Measurements from ENCODE around the gene RPS18. TPM values are rescaled to one million over a fixed set of nuclear protein-coding genes. Genes with fewer than 3 reads are reported as not detected.
"Not testable (repeated sequence)": the region's sequence is repeated elsewhere in the genome, so short reads cannot be mapped to it uniquely, and the experiment has no call there.

RPS18 gene
- total RNA-seq (1,000 to 10,000 TPM; 3,797 to 3,852 TPM), polyA plus RNA-seq (7,106 TPM)

DNA sequence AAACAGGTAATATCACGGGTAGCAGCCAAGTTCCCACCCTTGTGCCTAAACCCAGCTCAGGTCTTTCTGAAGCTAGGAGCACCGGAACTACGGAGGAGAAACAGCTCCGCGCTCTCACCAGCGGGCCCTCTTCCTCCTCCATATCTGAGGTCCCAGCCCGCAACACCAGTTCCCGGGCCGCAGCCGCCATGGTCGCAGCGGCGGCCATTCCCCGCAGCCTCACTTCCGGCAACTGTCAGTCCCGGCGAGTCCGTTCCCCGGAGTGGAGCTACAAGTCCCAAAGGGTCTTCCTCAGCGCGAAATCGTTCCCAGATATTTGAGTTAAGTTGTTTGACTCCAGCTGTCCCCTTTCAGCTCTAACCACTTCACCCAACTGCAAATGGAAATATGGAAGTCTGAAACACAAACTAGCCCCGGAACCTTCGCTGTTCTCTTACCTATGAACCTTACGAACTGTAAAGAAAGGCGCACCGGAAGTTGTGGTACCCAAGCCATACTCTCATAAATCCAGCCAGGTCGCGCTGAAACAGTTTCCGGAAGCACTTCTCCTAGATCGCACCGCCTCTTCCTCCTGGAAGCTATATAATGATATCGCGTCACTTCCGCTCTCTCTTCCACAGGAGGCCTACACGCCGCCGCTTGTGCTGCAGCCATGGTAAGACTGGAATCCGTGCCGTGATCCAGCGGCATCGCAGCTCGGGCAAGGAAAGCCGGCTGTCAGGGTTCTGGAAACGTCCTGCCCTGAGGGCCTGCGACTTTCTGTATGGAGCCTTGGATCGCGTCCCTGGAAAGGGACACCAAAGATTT is at the start of gene RPS18, which contains the start of gene VPS52:
Gene RPS18, plus strand, starts transcription at position 608 of the 807 bp plus-strand sequence. Its CDS starts 45 bp downstream, at position 653.
Gene VPS52, minus strand, starts transcription at position 409 of the 807 bp plus-strand sequence. Its CDS starts 201 bp downstream, at position 208.
- Histone ChIP-seq H3K36me3 (ENCODE audit: insufficient read depth, low read length) (peaks cover 51% of the 10 kb centered on the region), H3K27ac (ENCODE audit: low read depth, low read length) (peak within 1 kb of the TSS; percentile 92), H3K4me1 (ENCODE audit: insufficient read depth, low read length) (peaks cover 49% of the 10 kb centered on the region), H3K9me3 (ENCODE audit: low read length) (no peaks in the 10 kb centered on the region), H3K4me3 (ENCODE audit: low read length) (peak within 1 kb of the TSS; percentile 79), H3K27me3 (ENCODE audit: insufficient read depth, low read length, poor library complexity, severe bottlenecking) (no peaks in the 10 kb centered on the region)
- Mint-ChIP-seq H3K9me3 (no peaks in the 10 kb centered on the region), H3K4me1 (peaks cover 61 to 75% (median 73%) of the 10 kb centered on the region in 3 donors), H3K4me3 (peak within 1 kb of the TSS; percentile 98 to 100 (median 99)), H3K36me3 (peaks cover 0 to 88% (median 21%) of the 10 kb centered on the region in 3 donors), H3K27ac (peak within 1 kb of the TSS; percentile 98 to 100 (median 99)), H3K27me3 (no peaks in the 10 kb centered on the region)
- ChIA-PET CTCF (interaction anchor here (1.0 to 4.6 kb wide), 14 partner anchors 9 to 298 kb away, joined by 3 to 33 read pairs (median 4); partner anchors contain the start of genes PFDN6, WDR46 and ZBTB22), POLR2A (interaction anchor here (0.6 to 3.4 kb wide), 19 partner anchors 11 to 308 kb away, joined by 3 to 43 read pairs (median 4); partner anchors contain the start of genes BAK1, CUTA, PFDN6 and RGL2)
- DNase-seq: peak; percentile 83 to 97 (median 94)

DNA sequence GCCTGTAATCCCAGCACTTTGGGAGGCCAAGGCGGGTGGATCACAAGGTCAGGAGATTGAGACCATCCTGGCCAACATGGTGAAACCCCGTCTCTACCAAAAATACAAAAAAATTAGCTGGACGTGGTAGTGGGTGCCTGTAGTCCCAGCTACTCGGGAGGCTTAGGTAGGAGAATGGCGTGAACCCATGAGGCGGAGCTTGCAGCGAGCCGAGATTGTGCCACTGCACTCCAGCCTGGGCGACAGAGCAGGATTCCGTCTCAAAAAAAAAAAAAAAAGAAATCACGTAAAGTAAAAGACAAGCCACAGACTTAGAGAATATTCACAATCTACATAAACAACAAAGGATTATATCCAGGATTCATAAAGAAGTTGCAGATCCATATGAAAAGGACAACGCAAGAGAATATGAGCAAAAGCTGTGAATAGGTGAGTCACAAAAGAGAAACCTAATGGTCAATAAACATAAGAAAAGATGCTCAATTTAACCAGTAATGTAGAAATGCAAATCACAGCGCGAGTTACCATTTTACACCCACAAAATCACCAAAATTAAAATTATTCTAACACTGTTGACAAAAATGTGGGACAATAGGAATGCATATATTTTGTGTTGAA is 45.3 kb upstream of the RPS18 start:
- H3K4me1 Mint-ChIP-seq; H3K27ac ChIP-seq (ENCODE audit: low read depth, low read length); H3K27ac Mint-ChIP-seq; H3K27me3 ChIP-seq (ENCODE audit: insufficient read depth, low read length, poor library complexity, severe bottlenecking); H3K9me3 Mint-ChIP-seq; H3K36me3 Mint-ChIP-seq; H3K36me3 ChIP-seq (ENCODE audit: insufficient read depth, low read length); H3K4me3 ChIP-seq (ENCODE audit: low read length); H3K4me1 ChIP-seq (ENCODE audit: insufficient read depth, low read length); H3K4me3 Mint-ChIP-seq; DNase-seq; H3K9me3 ChIP-seq (ENCODE audit: low read length); CTCF ChIA-PET: not testable (repeated sequence)
- peaks cover 15 to 48% of the 10 kb centered on the region in 2 donors for H3K27me3 Mint-ChIP-seq
- POLR2A ChIA-PET: interaction anchor here (0.7 kb wide), 1 partner anchor 23 kb away, joined by 4 read pairs; no protein-coding TSS in a partner anchor

DNA sequence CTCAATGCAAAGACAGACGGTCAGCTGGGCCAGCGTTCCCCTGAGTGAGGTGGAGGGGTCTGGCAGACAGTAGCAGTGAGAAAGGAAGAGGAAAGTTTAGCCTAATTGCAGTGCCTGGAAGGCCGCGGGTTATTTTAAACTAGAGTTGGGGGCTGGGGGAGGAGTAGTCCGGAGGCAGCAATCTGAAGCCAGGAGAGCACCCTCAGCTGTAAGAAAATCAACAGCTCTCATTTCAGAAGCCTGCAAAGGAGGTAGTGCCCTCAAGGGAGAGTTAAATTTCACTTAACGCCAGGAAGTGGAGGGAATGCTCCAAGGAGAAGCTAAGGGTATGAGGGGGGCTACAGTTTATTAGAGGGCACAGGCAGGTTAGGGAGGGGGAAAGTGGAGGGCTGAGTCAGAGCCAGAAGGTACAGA is 36.6 kb upstream of the RPS18 start:
- Mint-ChIP-seq H3K36me3 (peaks cover 0 to 7% (median 0%) of the 10 kb centered on the region in 3 donors), H3K27me3 (peaks cover 21 to 49% of the 10 kb centered on the region in 2 donors), H3K9me3 (no peaks in the 10 kb centered on the region), H3K4me1 (no peaks in the 10 kb centered on the region), H3K4me3 (no peak overlapping the region), H3K27ac (no peak overlapping the region)
- Histone ChIP-seq H3K9me3 (ENCODE audit: low read length) (no peaks in the 10 kb centered on the region), H3K4me1 (ENCODE audit: insufficient read depth, low read length) (no peaks in the 10 kb centered on the region), H3K4me3 (ENCODE audit: low read length) (no peak overlapping the region), H3K27ac (ENCODE audit: low read depth, low read length) (no peak overlapping the region), H3K36me3 (ENCODE audit: insufficient read depth, low read length) (no peaks in the 10 kb centered on the region), H3K27me3 (ENCODE audit: insufficient read depth, low read length, poor library complexity, severe bottlenecking) (peaks cover 14% of the 10 kb centered on the region)
- no peak for DNase-seq
- ChIA-PET CTCF (interaction anchor here (1.4 kb wide), 1 partner anchor 13 kb away, joined by 5 read pairs; no protein-coding TSS in a partner anchor), POLR2A (no interaction called here)

DNA sequence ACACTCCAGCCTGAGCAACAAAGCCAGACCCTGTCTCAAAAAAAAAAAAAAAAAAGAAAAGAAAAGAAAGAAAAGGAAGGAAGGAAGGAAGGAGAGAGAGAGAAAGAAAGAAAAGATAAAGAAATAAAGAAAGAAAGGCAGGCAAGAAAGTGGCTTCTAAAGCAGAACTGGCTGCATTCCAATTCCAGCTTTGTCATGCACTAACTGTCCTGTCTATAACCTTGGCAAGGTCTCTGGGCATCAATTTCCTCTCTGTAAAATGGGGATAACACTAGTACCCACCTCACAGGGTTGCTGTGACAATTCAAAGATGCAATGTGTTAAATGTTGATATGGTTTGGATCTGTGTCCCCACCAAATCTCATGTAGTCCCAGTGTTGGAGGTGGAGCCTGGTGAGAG is 35.5 kb upstream of the RPS18 start:
- POLR2A ChIA-PET: interaction anchor here (0.6 kb wide), 2 partner anchors 255 to 265 kb away, joined by 3 read pairs; no protein-coding TSS in a partner anchor
- H3K27me3 Mint-ChIP-seq: peaks cover 20 to 50% of the 10 kb centered on the region in 2 donors

DNA sequence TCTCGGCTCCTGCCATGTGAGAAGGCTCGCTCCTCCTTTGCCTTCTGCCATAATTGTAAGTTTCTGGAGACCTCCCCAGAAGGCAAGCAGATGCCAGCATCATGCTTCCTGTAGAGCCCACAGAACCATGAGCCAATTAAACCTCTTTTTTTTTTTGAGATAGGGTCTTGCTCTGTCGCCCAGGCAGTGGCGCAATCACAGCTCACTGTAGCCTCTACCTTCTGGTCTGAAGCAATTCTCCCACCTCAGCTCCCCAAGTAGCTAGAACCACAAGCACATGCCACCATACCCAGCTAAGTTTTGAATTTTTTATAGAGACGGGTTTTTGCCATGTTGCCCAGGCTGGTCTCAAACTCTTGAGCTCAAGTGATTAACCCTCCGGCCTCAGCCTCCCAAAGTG is 35.0 kb upstream of the RPS18 start:
- Histone ChIP-seq H3K4me1 (ENCODE audit: insufficient read depth, low read length) (no peaks in the 10 kb centered on the region), H3K27ac (ENCODE audit: low read depth, low read length) (no peak overlapping the region), H3K9me3 (ENCODE audit: low read length) (no peaks in the 10 kb centered on the region), H3K36me3 (ENCODE audit: insufficient read depth, low read length) (no peaks in the 10 kb centered on the region), H3K27me3 (ENCODE audit: insufficient read depth, low read length, poor library complexity, severe bottlenecking) (peaks cover 8% of the 10 kb centered on the region), H3K4me3 (ENCODE audit: low read length) (no peak overlapping the region)
- Mint-ChIP-seq H3K9me3 (no peaks in the 10 kb centered on the region), H3K36me3 (peaks cover 0 to 7% (median 0%) of the 10 kb centered on the region in 3 donors), H3K27me3 (peaks cover 16 to 48% of the 10 kb centered on the region in 2 donors), H3K4me1 (peaks cover 1 to 3% (median 3%) of the 10 kb centered on the region in 3 donors), H3K27ac (no peak overlapping the region), H3K4me3 (no peak overlapping the region)
- CTCF ChIA-PET: interaction anchor here (1.3 kb wide), 1 partner anchor 40 kb away, joined by 3 read pairs; no protein-coding TSS in a partner anchor
- DNase-seq: no peak
- POLR2A ChIA-PET: no interaction called here

More for the DNA sequence above, 35.5 kb upstream of the RPS18 start:
- Mint-ChIP-seq H3K4me3 (no peak overlapping the region), H3K4me1 (no peaks in the 10 kb centered on the region), H3K36me3 (peaks cover 0 to 7% (median 0%) of the 10 kb centered on the region in 3 donors), H3K27ac (no peak overlapping the region), H3K9me3 (no peaks in the 10 kb centered on the region)
- CTCF ChIA-PET: interaction anchor here (1.3 kb wide), 1 partner anchor 39 kb away, joined by 3 read pairs; no protein-coding TSS in a partner anchor
- peaks cover 10% of the 10 kb centered on the region for H3K27me3 ChIP-seq (ENCODE audit: insufficient read depth, low read length, poor library complexity, severe bottlenecking)
- H3K4me1 ChIP-seq (ENCODE audit: insufficient read depth, low read length): no peaks in the 10 kb centered on the region
- no peak for DNase-seq
- no peak overlapping the region for H3K4me3 ChIP-seq (ENCODE audit: low read length)
- H3K36me3 ChIP-seq (ENCODE audit: insufficient read depth, low read length): no peaks in the 10 kb centered on the region
- no peak overlapping the region for H3K27ac ChIP-seq (ENCODE audit: low read depth, low read length)
- H3K9me3 ChIP-seq (ENCODE audit: low read length): no peaks in the 10 kb centered on the region

DNA sequence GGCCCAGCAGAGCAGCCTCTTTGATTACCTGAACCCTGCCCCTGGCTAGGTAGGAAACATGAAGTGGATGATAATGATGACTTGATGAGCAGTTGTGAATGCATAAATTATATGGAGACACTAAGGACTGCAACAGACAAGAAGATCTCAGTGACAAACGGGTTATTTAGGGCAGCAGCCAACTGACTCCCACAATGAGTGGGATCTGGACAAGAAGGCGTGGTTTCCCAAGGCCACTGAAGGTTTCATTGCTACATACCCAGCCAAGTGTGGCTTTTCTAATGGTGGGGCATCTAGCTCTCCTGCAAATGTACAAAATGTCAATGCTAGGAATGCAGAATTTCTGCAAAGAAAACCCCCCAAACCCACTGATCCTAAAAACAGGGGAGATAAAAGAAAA is 34.1 kb upstream of the RPS18 start:
- peaks cover 2 to 8% (median 6%) of the 10 kb centered on the region in 3 donors for H3K4me1 Mint-ChIP-seq
- no peak overlapping the region for H3K4me3 ChIP-seq (ENCODE audit: low read length)
- H3K9me3 ChIP-seq (ENCODE audit: low read length): no peaks in the 10 kb centered on the region
- no peak overlapping the region for H3K4me3 Mint-ChIP-seq
- H3K36me3 Mint-ChIP-seq: peaks cover 0 to 7% (median 0%) of the 10 kb centered on the region in 3 donors
- DNase-seq: no peak
- ChIA-PET POLR2A (no interaction called here), CTCF (interaction anchor here (1.3 to 2.4 kb wide), 3 partner anchors 10 to 76 kb away, joined by 3 to 13 read pairs (median 3); no protein-coding TSS in a partner anchor)
- no peaks in the 10 kb centered on the region for H3K9me3 Mint-ChIP-seq
- H3K27me3 ChIP-seq (ENCODE audit: insufficient read depth, low read length, poor library complexity, severe bottlenecking): peaks cover 8% of the 10 kb centered on the region
- no peaks in the 10 kb centered on the region for H3K36me3 ChIP-seq (ENCODE audit: insufficient read depth, low read length)
- peaks cover 13 to 44% of the 10 kb centered on the region in 2 donors for H3K27me3 Mint-ChIP-seq
- H3K27ac Mint-ChIP-seq: no peak overlapping the region
- H3K27ac ChIP-seq (ENCODE audit: low read depth, low read length): no peak overlapping the region
- H3K4me1 ChIP-seq (ENCODE audit: insufficient read depth, low read length): no peaks in the 10 kb centered on the region

DNA sequence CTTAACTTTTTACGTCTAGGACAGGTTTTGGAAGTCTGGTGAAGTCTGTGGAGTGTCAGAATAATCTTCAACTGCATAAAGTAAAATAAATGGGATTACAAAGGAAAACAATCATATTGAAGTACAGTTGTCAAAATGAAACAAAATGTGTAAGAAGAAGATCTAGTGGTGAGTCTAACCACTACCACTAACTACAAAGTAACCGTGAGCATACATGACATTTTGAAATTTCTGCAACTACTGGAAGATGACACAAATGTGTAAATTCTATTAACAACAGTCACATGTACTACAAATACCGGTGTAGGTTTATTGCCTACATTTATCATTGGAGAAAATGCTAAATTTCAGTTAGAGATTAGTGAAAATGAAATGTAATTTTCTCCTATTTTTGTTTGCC is 29.9 kb upstream of the RPS18 start:
- Mint-ChIP-seq H3K36me3 (no peaks in the 10 kb centered on the region), H3K4me3 (peak overlapping the region in 1 of 7 donors; percentile 57), H3K27ac (peak overlapping the region in 3 of 8 donors; percentile 2 to 26 (median 19)), H3K27me3 (peaks cover 3 to 29% of the 10 kb centered on the region in 2 donors), H3K4me1 (peaks cover 2 to 8% (median 6%) of the 10 kb centered on the region in 3 donors), H3K9me3 (no peaks in the 10 kb centered on the region)
- Histone ChIP-seq H3K4me3 (ENCODE audit: low read length) (no peak overlapping the region), H3K9me3 (ENCODE audit: low read length) (no peaks in the 10 kb centered on the region), H3K4me1 (ENCODE audit: insufficient read depth, low read length) (no peaks in the 10 kb centered on the region), H3K36me3 (ENCODE audit: insufficient read depth, low read length) (no peaks in the 10 kb centered on the region), H3K27me3 (ENCODE audit: insufficient read depth, low read length, poor library complexity, severe bottlenecking) (no peaks in the 10 kb centered on the region), H3K27ac (ENCODE audit: low read depth, low read length) (no peak overlapping the region)
- POLR2A ChIA-PET: no interaction called here
- peak in 1 of 5 donors; percentile 8 for DNase-seq
- CTCF ChIA-PET: no interaction called here

All from CD8-positive, alpha-beta memory T cell (primary cell).